Stimulated activated naive CD4-positive, alpha-beta T cell treated with Interleukin-2 at 50 U/mL for 16 hours (primary cell): ENCODE data around the gene MCMBP.
A peak's percentile ranks its signal among the peaks of the same experiment; 100 is the strongest.
"Not testable (repeated sequence)": the region's sequence is repeated elsewhere in the genome, so short reads cannot be mapped to it uniquely, and the experiment has no call there.

ENCODE experiments used
- DNase-seq: peaks from one replicate; lab custom pipeline; 2025; lab: John Stamatoyannopoulos, UW

The MCMBP gene

DNA sequence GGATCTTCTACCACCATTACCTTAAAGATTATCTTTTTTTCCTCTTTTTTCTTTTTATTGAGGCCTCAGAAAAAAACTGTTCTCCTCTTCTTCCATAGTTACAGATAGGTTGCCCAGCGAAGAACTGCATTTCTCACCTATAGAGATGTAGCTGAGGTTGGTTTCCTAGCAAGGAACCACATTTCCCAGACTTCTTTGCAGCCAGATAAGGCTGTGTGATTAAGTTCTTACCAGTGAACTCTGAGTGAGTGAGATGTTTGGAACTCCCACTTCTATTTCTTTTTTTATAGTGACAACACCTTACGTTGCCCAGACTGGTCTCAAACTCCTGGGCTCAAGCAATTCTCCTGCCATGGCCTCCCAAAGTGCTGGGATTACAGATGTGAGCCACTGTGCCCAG lies 5.9 kb upstream of the MCMBP start:
- no peak for DNase-seq

- DNase-seq, result peak; percentile 83
These were observed 428 bp upstream of the MCMBP start for GRCh38 chr10:119872860-119873681.

- peak; percentile 43 for DNase-seq
These were observed 598 bp downstream of the MCMBP start for GRCh38 chr10:119871881-119872609.

DNA sequence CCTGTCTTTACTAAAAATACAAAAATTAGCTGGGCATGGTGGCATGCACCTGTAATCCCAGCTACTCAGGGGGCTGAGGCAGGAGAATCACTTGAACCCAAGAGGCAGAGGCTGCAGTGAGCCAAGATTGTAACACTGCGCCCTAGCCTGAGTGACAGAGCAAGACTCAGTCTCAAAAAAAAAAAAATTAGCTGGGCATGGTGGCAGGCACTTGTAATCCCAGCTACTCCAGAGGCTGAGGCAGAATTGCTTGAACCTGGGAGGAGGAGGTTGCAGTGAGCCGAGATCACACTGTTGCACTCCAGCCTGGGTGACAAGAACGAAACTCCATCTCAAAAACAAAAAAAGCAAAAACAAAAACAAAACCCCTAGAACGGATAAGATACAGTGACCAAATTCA lies 3.2 kb downstream of the MCMBP start:
- not testable (repeated sequence) for DNase-seq

- DNase-seq, result no peak
These were observed 5.3 kb downstream of the MCMBP start for GRCh38 chr10:119867317-119867716.

GRCh38 chr10:119865699-119866240 lies 6.9 kb downstream of the MCMBP start:
- no peak for DNase-seq

GRCh38 chr10:119863951-119864565 lies 8.6 kb downstream of the MCMBP start:
- DNase-seq, result no peak

GRCh38 chr10:119862524-119862923 lies 10.1 kb downstream of the MCMBP start:
- DNase-seq, result no peak

GRCh38 chr10:119860866-119861607 lies 11.6 kb downstream of the MCMBP start:
- DNase-seq, result no peak

- DNase-seq, result no peak
These were observed 13.0 kb downstream of the MCMBP start for GRCh38 chr10:119859420-119860258.

DNA sequence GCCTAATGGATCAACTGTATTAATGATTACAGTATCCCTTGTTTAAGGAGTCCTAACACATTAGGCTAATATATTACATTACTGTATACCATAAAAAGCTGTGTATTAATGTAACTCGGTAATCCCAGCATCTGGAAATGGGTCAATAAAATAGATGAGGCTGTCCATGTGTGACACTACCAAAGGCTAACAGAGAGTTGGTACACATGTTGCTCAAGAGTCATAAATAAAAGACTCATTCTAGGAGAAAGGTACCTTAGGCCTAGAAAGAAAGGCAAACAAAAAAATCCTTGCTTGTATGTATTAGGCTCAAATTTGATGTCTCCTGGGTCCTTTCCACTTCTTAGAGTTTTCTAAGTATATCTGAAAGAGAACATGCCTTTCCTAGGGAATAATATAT lies 14.6 kb downstream of the MCMBP start:
- DNase-seq, result no peak

- no peak for DNase-seq
These were observed 19.1 kb downstream of the MCMBP start for GRCh38 chr10:119853574-119853973.

- DNase-seq, result no peak
These were observed 19.8 kb downstream of the MCMBP start for GRCh38 chr10:119852822-119853221.

- DNase-seq, result no peak
These were observed 20.4 kb downstream of the MCMBP start for GRCh38 chr10:119852277-119852676.

GRCh38 chr10:119849944-119850343 lies 22.7 kb downstream of the MCMBP start:
- no peak for DNase-seq

- DNase-seq, result no peak
These were observed 23.4 kb downstream of the MCMBP start for GRCh38 chr10:119849031-119849789.

GRCh38 chr10:119845656-119846055 lies 27.0 kb downstream of the MCMBP start:
- no peak for DNase-seq

- no peak for DNase-seq
These were observed 38.5 kb downstream of the MCMBP start for GRCh38 chr10:119834188-119834587.

DNA sequence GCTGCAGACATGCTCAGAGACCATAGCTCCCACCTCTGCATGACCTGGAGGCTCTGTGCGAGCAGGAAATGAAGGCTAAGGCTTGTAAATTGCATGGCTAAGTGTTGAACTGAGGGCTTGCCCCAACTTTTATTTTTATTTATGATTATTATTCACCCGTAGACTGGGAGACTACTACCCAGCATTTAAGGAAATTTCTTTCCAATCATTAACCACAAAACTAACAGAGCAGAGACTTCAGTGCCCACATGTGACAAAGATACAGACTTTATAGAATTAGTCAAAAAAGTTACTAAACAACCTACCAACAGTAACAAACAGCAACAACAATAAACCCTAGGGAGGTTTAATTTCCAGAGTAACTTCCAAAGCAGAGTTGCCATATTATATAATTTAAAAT lies 39.7 kb downstream of the MCMBP start:
- DNase-seq, result no peak

GRCh38 chr10:119831656-119832055 lies 41.0 kb downstream of the MCMBP start:
- DNase-seq, result no peak
